GM13976 (cell line): ENCODE results near the gene STARD10.

Experiments used
- DNase-seq: peaks from one replicate; pipeline ENCODE4 v3.0.0; 2012; ENCODE audit warnings: low spot score
- CTCF ChIP-seq: IDR thresholded peaks from 2 replicates; pipeline ENCODE4 v1.5.1; 2012; ENCODE audit warnings: borderline replicate concordance, mild to moderate bottlenecking; ENCODE audit not compliant: insufficient read depth; ENCODE audit errors: extremely low read depth, missing control alignments, control extremely low read depth
- in situ Hi-C: fragments of 300-500 bp; cut with MboI; formaldehyde crosslinking; loops from one replicate; pipeline ENCODE4 v1.12.0; 2022; ENCODE audit warnings: low sequenced_read_pairs, mixed read lengths, inconsistent platforms; ENCODE audit not compliant: unreplicated experiment

STARD10 gene

DNA sequence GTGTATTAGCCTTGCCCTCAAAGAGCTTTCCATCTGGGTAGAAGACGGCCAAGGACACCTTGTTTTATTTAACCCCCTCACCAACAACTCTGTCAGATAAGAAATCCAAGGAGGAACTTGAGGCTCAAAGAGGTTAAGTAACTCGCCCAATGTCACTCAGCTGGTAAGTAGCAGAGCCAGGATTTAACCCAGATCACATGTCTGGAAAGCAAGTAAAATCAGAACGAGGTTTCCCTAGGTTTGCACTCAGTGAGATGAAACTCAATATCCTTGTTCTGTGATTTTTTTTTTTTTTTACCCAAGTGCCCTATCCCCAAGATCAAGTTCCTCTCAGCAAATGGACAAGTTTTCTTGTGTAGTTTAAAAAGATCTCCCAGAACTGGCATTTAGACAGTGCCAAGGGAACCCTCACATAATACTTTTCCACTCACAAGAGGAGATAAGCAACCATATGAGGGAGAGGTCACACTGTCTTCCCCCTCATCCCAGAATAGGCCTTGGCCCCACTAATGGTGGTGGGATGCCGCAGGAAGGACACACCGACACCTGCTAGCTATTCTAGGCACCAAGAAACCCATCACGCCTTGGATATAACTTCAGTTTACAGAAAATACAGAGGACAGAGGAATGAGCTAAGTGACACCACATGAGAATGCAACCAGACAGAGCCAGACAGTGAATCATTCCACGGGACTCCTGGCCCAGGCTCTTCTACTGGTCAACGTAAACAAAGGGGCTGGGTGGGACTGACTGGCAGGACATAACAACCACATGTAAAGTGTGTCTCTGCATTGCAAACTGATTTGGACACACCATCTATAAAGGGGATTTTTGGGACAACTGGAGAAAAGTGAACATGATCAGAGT is 33.1 kb downstream of the STARD10 start:
- TF ChIP-seq CTCF: no peak
- no peak for DNase-seq
- in situ Hi-C loops: no loop called here

GRCh38 chr11:72759468-72759985 is 34.3 kb downstream of the STARD10 start:
- DNase-seq: no peak
- in situ Hi-C loops: no loop called here
- TF ChIP-seq CTCF: no peak

- TF ChIP-seq CTCF: no peak
- DNase-seq: no peak
- in situ Hi-C loops: no loop called here
Measured at GRCh38 chr11:72758690-72759389, 35.0 kb downstream of the STARD10 start.

DNA sequence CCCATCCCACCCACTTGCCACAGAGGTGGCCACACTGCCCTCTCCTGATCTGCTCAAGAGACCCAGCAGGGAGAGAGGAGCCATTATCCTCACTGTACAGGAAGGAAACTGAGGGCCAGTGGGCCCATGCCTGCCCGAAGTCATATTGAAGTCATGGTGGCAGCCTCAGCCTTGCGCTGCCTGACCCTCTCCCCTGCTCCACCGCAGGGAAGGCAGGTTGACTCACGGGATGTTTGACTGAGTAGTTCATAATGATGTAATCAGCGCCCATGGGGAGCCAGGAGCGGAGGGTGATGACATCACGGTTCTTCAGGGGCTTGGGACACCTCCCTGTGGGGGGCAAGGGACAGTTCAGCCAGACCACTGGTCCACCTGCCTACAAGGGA is 35.5 kb downstream of the STARD10 start:
- DNase-seq: no peak
- no peak for TF ChIP-seq CTCF
- in situ Hi-C loops: no loop called here

DNA sequence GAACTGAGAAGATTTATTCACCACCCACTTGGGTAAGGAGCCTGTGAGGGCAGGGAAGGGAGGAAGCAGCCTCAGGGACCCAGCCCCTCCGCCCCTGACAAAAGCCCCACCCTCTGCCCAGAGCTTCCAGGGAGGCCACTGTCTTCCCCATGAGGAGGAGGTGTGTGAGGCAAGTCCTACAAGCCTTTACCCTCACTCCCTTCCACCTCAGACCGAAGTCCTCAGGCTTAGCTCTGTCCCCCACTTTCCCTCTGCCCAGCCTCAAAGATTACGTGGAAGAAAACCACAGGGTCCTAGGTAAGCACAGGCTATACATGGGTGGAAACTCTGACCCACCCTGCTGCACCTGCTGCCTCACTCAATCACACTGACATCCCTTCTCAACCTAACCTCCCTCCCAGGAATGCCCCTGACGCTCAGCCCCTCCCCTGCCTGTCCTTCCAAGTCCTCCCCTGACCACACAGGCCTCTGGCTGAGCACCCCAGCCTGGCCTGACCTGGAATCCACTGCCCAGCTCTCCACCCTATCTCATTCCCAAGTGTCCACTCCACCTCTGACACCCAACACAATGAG is 38.0 kb downstream of the STARD10 start:
- no peak for DNase-seq
- in situ Hi-C loops: no loop called here
- TF ChIP-seq CTCF: no peak

DNA sequence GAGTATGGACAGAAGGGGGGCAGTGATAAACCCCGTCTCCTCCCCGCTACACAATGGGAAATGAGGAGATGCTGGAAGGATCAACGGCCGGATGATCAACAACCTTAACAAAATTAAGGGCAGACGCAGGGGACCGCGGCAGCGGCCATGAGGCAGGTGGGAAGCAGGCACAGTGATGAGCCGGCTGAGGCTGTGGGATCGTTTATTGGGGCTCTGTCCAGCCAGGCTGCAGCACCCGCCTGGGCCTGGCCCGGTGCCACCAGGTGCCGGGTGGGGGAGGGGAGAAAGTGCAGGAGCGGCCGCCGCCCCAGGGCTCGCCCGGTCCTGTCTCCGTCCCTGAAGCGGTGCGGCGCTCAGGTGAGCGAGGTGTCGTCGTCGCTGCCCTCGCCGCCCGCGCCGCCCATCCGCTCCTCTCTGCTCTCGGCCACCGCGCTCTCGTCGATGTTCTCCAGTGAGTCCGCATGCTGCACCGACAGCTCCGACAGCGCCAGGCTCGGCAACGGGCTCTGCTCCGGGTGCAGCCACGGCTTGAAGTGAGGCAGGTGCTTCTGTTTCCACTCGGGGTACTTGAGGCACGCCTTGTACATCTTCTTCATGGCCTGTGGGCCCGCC is 39.2 kb downstream of the STARD10 start:
- DNase-seq: no peak
- in situ Hi-C loops: no loop called here
- no peak for TF ChIP-seq CTCF
